ENCODE results near the gene MYOCD. TPM values are rescaled to one million over a fixed set of nuclear protein-coding genes. Genes with fewer than 3 reads are reported as not detected.

Gene MYOCD
- total and polyA plus RNA-seq, 2 of the 13 experiments (the other 11 are each of a cell fraction or from before 2014, with no cell fraction given) = not detected

DNA sequence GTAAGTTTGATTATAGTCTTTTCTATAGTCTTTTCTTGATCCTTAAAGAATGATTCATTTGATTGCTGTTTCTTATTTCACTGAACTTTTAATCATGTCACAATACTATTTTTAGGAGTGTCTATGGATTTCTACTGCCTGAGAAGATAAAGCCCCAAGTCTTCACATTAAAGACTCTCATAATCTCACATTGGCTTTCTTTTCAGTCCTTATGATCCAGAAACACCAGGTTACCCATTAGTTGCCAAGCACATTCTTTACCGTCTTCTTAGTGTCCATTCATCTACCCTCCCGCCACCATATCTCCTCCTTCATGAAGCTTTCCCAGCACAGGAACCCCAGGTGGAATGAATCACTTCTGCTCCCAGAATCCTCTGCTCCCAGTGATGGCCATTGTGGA lies 49.5 kb upstream of the MYOCD start:
- no peak for ATAC-seq
- no peak for DNase-seq (ENCODE audit: low spot score)
- no peaks in the 10 kb centered on the region for H3K36me3 ChIP-seq (replicated peaks in 1 of 2; ENCODE audit: control insufficient read depth in 1 of 2, insufficient read depth in 2 of 2, low read length in 2 of 2)
- H3K4me3 ChIP-seq (replicated peaks in 1 of 3; ENCODE audit: insufficient read depth in 1 of 3, low read depth in 2 of 3, low read length in 3 of 3) = no peak overlapping the region
- H3K27ac ChIP-seq (ENCODE audit: extremely low read length, insufficient read depth, low read length) = no peak overlapping the region
- no peaks in the 10 kb centered on the region for H3K27me3 ChIP-seq (ENCODE audit: control insufficient read depth in 1 of 2, insufficient read depth in 2 of 2, low read length in 2 of 2)
- TF ChIP-seq GZF1 (CRISPR knock-in tag; IDR thresholded peaks at IDR 0.05) (no peak), FOXK2 (IDR thresholded peaks at IDR 0.05) (no peak), ZFP37 (CRISPR knock-in tag; IDR thresholded peaks at IDR 0.05; ENCODE audit: borderline replicate concordance) (no peak), SMARCE1 (IDR thresholded peaks at IDR 0.05; ENCODE audit: borderline replicate concordance) (no peak), AHR (CRISPR knock-in tag; IDR thresholded peaks at IDR 0.05) (no peak), ATF1 (CRISPR knock-in tag; IDR thresholded peaks at IDR 0.05) (no peak), ZFAT (CRISPR knock-in tag; conservative IDR thresholded peaks at IDR 0.05) (no peak), BRCA1 (CRISPR knock-in tag; IDR thresholded peaks at IDR 0.05) (no peak), ISL2 (CRISPR knock-in tag; IDR thresholded peaks at IDR 0.05) (no peak), ZSCAN25 (CRISPR knock-in tag; IDR thresholded peaks at IDR 0.05) (no peak), TBX2 (CRISPR knock-in tag; IDR thresholded peaks at IDR 0.05; ENCODE audit: borderline replicate concordance) (no peak), ZNF75D (CRISPR knock-in tag; IDR thresholded peaks at IDR 0.05; ENCODE audit: borderline replicate concordance) (no peak), ZSCAN22 (CRISPR knock-in tag; IDR thresholded peaks at IDR 0.05) (no peak), ZNF225 (CRISPR knock-in tag; IDR thresholded peaks at IDR 0.05) (no peak), NFYC (CRISPR knock-in tag; IDR thresholded peaks at IDR 0.05) (no peak)
- TF ChIP-seq, protein P1, sequence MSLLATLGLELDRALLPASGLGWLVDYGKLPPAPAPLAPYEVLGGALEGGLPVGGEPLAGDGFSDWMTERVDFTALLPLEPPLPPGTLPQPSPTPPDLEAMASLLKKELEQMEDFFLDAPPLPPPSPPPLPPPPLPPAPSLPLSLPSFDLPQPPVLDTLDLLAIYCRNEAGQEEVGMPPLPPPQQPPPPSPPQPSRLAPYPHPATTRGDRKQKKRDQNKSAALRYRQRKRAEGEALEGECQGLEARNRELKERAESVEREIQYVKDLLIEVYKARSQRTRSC (CRISPR knock-in tag; IDR thresholded peaks at IDR 0.05; ENCODE audit: low read depth) = no peak
- TF ChIP-seq, protein P2, sequence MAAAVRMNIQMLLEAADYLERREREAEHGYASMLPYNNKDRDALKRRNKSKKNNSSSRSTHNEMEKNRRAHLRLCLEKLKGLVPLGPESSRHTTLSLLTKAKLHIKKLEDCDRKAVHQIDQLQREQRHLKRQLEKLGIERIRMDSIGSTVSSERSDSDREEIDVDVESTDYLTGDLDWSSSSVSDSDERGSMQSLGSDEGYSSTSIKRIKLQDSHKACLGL (CRISPR knock-in tag; IDR thresholded peaks at IDR 0.05) = no peak
- in situ Hi-C loops (cut with HindIII; ENCODE audit: extremely low pct_ligation_motif_present, low pct_unique_long_range_greater_than_20kb) (loop anchor here (25.0 kb wide), 1 partner anchor 104 kb away; no protein-coding TSS in a partner anchor), intact Hi-C loops (cut with micrococcal nuclease; ENCODE audit: unreplicated experiment) (no loop called here)
- no peak for FAIRE-seq
- H3K4me2 ChIP-seq (ENCODE audit: low read depth, low read length) = no peak overlapping the region
- H3K9me3 ChIP-seq (ENCODE audit: low read length) = no peaks in the 10 kb centered on the region
- 22% methylated on average over 2 of the region's 2 CpGs for WGBS (ENCODE audit: low lambda C conversion rate)
- H3K9ac ChIP-seq (ENCODE audit: insufficient read depth, low read depth, low read length) = no peak overlapping the region
- CTCF ChIA-PET (ENCODE audit: low intra/inter-chr PET ratio, low total read pairs) = no interaction called here
- H3K4me1 ChIP-seq (ENCODE audit: insufficient read depth, low read length) = no peaks in the 10 kb centered on the region
- no TSS peak for BruUV-seq (replicated peaks)
- H3K79me2 ChIP-seq (ENCODE audit: insufficient read depth, low read length) = no peaks in the 10 kb centered on the region
- no peak overlapping the region for H2AFZ ChIP-seq (ENCODE audit: low read length)
- POLR2A ChIA-PET = no interaction called here
- H4K20me1 ChIP-seq (ENCODE audit: insufficient read depth, low read length) = no peaks in the 10 kb centered on the region

Measured in HepG2 (cell line).